GM23338 (cell line): ENCODE measurements around the gene LRIT2. TPM values are rescaled to one million over a fixed set of nuclear protein-coding genes. Genes with fewer than 3 reads are reported as not detected.

ENCODE experiments used
- ATAC-seq: fragments of 200-7000 bp; cut with Tn5 transposase; 3 replicates; pipeline ENCODE4 v1.9.1; 2020
- DNase-seq: peaks from one replicate; pipeline ENCODE4 v3.0.0-alpha.2; 2015; ENCODE audit warnings: low spot score
- H2AFZ ChIP-seq: fragments of 200-600 bp; sonication (generic); 2 replicates; pipeline ENCODE4 v1.8.0; 2016; ENCODE audit warnings: antibody characterized with exemption, mild to moderate bottlenecking, moderate library complexity
- H3F3A ChIP-seq: fragments of 200-600 bp; sonication (generic); replicated peaks from 2 replicates; pipeline ENCODE4 v1.8.0; 2017; ENCODE audit warnings: antibody characterized with exemption, mixed run types, low read depth
- H3K27ac ChIP-seq: fragments of 200-600 bp; sonication (generic); 2 replicates; pipeline ENCODE4 v1.6.1; 2016; ENCODE audit warnings: low read depth
- H3K27me3 ChIP-seq: fragments of 200-600 bp; sonication (generic); 2 replicates; pipeline ENCODE4 v1.8.0; 2016; ENCODE audit warnings: mild to moderate bottlenecking, mixed run types, moderate library complexity; ENCODE audit not compliant: insufficient read depth
- H3K36me3 ChIP-seq: fragments of 200-600 bp; sonication (generic); 2 replicates; pipeline ENCODE4 v1.8.0; 2016; ENCODE audit warnings: mild to moderate bottlenecking; ENCODE audit not compliant: insufficient read depth
- H3K4me1 ChIP-seq: fragments of 200-600 bp; sonication (generic); 2 replicates; pipeline ENCODE4 v1.8.0; 2016; ENCODE audit warnings: mild to moderate bottlenecking, moderate library complexity; ENCODE audit not compliant: insufficient read depth
- H3K4me2 ChIP-seq: fragments of 200-600 bp; sonication (generic); 2 replicates; pipeline ENCODE4 v1.7.1; 2017; ENCODE audit warnings: mixed run types
- H3K4me3 ChIP-seq: fragments of 200-600 bp; sonication (generic); 2 replicates; pipeline ENCODE4 v1.6.1; 2016; ENCODE audit warnings: mixed run types
- H3K79me2 ChIP-seq: fragments of 200-600 bp; sonication (generic); replicated peaks from 2 replicates; pipeline ENCODE4 v1.8.0; 2017; ENCODE audit warnings: mild to moderate bottlenecking; ENCODE audit not compliant: insufficient read depth
- H3K9me2 ChIP-seq: fragments of 200-600 bp; sonication (generic); 2 replicates; pipeline ENCODE4 v1.8.0; 2017; ENCODE audit not compliant: insufficient read depth
- H4K20me1 ChIP-seq: fragments of 200-600 bp; sonication (generic); replicated peaks from 2 replicates; pipeline ENCODE4 v1.8.0; 2017; ENCODE audit warnings: mild to moderate bottlenecking; ENCODE audit not compliant: insufficient read depth
- H3K27ac Mint-ChIP-seq: 2 replicates; pipeline ENCODE4 v1.8.0; 2020; ENCODE audit warnings: inconsistent platforms, mild to moderate bottlenecking, moderate library complexity, mixed read lengths
- H3K27me3 Mint-ChIP-seq: 3 replicates; pipeline ENCODE4 v1.8.0; 2022; ENCODE audit warnings: low read depth, mild to moderate bottlenecking, moderate library complexity, mixed read lengths, inconsistent platforms; ENCODE audit not compliant: insufficient read depth, poor library complexity
- H3K36me3 Mint-ChIP-seq: 3 replicates; pipeline ENCODE4 v1.8.0; 2021; ENCODE audit warnings: low read depth, mild to moderate bottlenecking, inconsistent platforms, moderate library complexity, mixed read lengths
- H3K4me1 Mint-ChIP-seq: 3 replicates; pipeline ENCODE4 v1.8.0; 2020; ENCODE audit warnings: mild to moderate bottlenecking, inconsistent platforms, mixed read lengths
- H3K4me3 Mint-ChIP-seq: 3 replicates; pipeline ENCODE4 v1.8.0; 2021; ENCODE audit warnings: moderate library complexity, mild to moderate bottlenecking, inconsistent platforms, mixed read lengths
- H3K9me3 Mint-ChIP-seq: 3 replicates; pipeline ENCODE4 v1.8.0; 2020; ENCODE audit warnings: moderate library complexity, mild to moderate bottlenecking, inconsistent platforms, mixed read lengths
- CREB1 ChIP-seq: fragments of 250-450 bp; sonication (Bioruptor Pico); IDR thresholded peaks from 2 replicates; pipeline ENCODE4 v1.5.0; 2020; ENCODE audit warnings: low read depth, mild to moderate bottlenecking, moderate library complexity
- EZH2 ChIP-seq: fragments of 200-600 bp; sonication (generic); IDR thresholded peaks from one replicate; pipeline ENCODE4 v1.8.0; 2017; ENCODE audit warnings: antibody characterized with exemption, mild to moderate bottlenecking, low read depth; ENCODE audit not compliant: unreplicated experiment
- JUNB ChIP-seq: IDR thresholded peaks from one replicate; pipeline ENCODE4 v1.6.1; 2016; ENCODE audit warnings: antibody characterized with exemption; ENCODE audit not compliant: unreplicated experiment
- STAT1 ChIP-seq: IDR thresholded peaks from one replicate; pipeline ENCODE4 v1.6.1; 2016; ENCODE audit warnings: antibody characterized with exemption; ENCODE audit not compliant: unreplicated experiment
- ZNF331 ChIP-seq: fragments of 250-450 bp; sonication (Bioruptor Pico); IDR thresholded peaks from 2 replicates; pipeline ENCODE4 v1.5.0; 2020; ENCODE audit warnings: low read depth, mild to moderate bottlenecking, moderate library complexity
- polyA plus RNA-seq: library from polyadenylated mRNA; unstranded; fragments of >200 nt; fragmentation: Nextera tagmentation; extraction: Ambion mirVana; gene quantifications from 2 replicates; pipeline ENCODE4 v1.2.1, GENCODE V29; 2016
- total RNA-seq: library from RNA; depleted of rRNA; stranded (reverse); fragments of >200 nt; shearing (Covaris generic); gene quantifications from 2 replicates; pipeline ENCODE4 v1.2.3, GENCODE V29; 2014
- TF ChIP-seq, protein P1 (sequence below), 2 experiments: fragments of 200-600 bp in 1 of 2; sonication (generic) in 1 of 2; conservative IDR thresholded peaks; 2 replicates each; pipeline versions ENCODE4 v1.5.1 to v1.6.1; 2016 to 2017; ENCODE audit warnings: antibody characterized with exemption in 2 of 2, low read depth in 2 of 2, mild to moderate bottlenecking in 2 of 2, moderate library complexity in 1 of 2
- TF ChIP-seq, protein P2 (sequence below): IDR thresholded peaks from one replicate; pipeline ENCODE4 v1.6.1; 2018; ENCODE audit warnings: antibody characterized with exemption; ENCODE audit not compliant: unreplicated experiment
- TF ChIP-seq, protein P3 (sequence below): fragments of 250-450 bp; sonication (Bioruptor Pico); IDR thresholded peaks from 2 replicates; pipeline ENCODE4 v1.5.0; 2020; ENCODE audit warnings: mild to moderate bottlenecking, moderate library complexity

The LRIT2 gene
- total and polyA plus RNA-seq, 2 experiments from 2014 or later = not detected

DNA sequence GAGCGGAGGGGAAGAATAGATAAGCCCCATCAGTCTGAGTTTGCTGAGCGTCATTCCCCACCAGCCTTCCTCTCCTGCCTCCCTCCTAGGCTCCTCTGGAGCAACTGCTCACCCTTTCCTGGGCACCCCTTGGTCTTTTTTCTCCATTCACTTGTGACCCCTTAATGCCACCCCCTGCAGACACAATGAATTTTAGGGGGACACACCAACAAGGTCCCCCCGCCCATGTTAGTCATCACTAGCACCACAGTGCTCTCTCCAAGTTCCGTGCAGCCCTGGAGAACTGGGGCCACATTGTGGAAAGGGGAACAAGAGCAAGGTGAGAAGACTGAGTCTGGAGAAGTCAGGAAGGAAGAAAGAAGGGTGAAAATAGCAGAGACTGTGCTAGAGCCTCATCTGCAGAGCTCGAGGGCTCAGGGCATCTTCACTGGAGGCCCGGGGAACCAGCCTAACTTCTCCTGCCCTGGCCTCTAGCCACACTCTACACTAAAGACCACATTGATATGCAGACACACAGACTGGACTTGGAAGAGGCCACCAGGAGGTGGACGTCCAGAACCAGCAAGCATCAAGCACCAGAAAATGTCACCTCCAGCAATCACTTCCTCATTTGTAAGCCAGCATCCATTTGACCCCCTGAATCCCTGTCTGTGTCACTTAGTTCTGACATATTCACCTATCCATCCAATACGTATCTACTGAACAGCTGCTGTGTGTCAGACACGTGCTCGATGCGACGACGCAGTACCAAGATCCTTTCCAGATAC lies 37.0 kb upstream of the LRIT2 start:
- Histone ChIP-seq H3K4me2 (no peak overlapping the region), H2AFZ (no peak overlapping the region), H3K79me2 (no peaks in the 10 kb centered on the region), H3K4me1 (no peaks in the 10 kb centered on the region; the same call in 1 of the 2 replicates), H3K9me2 (no peaks in the 10 kb centered on the region), H4K20me1 (no peaks in the 10 kb centered on the region), H3F3A (no peaks in the 10 kb centered on the region), H3K36me3 (no peaks in the 10 kb centered on the region), H3K27ac (no peak overlapping the region), H3K27me3 (no peaks in the 10 kb centered on the region), H3K4me3 (no peak overlapping the region)
- TF ChIP-seq ZNF331 (CRISPR knock-in tag) (no peak), JUNB (no peak)
- ATAC-seq = no peak
- Mint-ChIP-seq H3K27me3 (peaks cover 3% of the 10 kb centered on the region), H3K36me3 (no peaks in the 10 kb centered on the region), H3K4me3 (no peak overlapping the region), H3K4me1 (peaks cover 3% of the 10 kb centered on the region), H3K27ac (no peak overlapping the region), H3K9me3 (no peaks in the 10 kb centered on the region; the same call in 2 of the 3 replicates)
- DNase-seq = no peak

DNA sequence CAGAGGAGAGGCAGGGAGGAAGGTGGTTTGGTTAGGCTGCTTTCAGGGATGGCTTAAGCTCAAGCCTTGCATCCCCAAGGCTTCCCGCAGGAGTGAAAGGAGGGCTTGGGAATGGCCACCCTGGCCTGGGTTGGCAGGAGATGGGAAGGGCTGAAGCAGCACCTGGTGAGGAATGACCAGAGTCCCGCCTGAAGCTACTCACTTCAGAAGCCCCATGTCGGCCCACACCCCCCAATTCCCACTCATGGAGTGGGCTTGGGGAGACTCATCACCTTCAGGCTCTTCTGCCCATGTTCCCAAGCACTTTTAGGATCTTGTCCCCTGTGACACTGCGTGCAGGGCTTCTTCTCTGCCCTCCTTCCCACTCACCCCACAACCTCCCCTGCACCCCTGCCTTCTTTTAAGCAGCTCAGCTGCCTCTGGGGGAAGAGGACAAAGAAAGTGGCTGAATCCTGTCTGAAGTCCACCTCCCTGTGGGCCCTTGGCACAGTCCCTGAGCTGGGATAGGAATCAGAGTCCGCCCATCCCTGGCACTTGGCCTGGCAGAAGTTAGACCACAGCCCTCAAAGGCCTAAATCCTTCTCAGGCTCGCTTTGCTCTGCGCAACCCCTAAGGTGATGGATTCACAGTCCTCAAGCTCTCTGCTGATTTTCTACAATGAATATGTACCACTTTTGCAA lies 36.0 kb upstream of the LRIT2 start:
- Histone ChIP-seq H3K36me3 (no peaks in the 10 kb centered on the region), H3K27ac (no peak overlapping the region), H2AFZ (no peak overlapping the region), H3K4me1 (no peaks in the 10 kb centered on the region; the same call in 1 of the 2 replicates), H3K79me2 (no peaks in the 10 kb centered on the region), H3K4me2 (no peak overlapping the region), H3K4me3 (no peak overlapping the region), H4K20me1 (no peaks in the 10 kb centered on the region), H3K27me3 (peaks cover 6% of the 10 kb centered on the region), H3F3A (no peaks in the 10 kb centered on the region), H3K9me2 (no peaks in the 10 kb centered on the region)
- Mint-ChIP-seq H3K4me3 (no peak overlapping the region), H3K27me3 (peaks cover 13% of the 10 kb centered on the region), H3K9me3 (no peaks in the 10 kb centered on the region; the same call in 2 of the 3 replicates), H3K4me1 (peaks cover 3% of the 10 kb centered on the region), H3K27ac (no peak overlapping the region), H3K36me3 (no peaks in the 10 kb centered on the region)
- ATAC-seq (no peak), DNase-seq (no peak)
- TF ChIP-seq, protein P1, sequence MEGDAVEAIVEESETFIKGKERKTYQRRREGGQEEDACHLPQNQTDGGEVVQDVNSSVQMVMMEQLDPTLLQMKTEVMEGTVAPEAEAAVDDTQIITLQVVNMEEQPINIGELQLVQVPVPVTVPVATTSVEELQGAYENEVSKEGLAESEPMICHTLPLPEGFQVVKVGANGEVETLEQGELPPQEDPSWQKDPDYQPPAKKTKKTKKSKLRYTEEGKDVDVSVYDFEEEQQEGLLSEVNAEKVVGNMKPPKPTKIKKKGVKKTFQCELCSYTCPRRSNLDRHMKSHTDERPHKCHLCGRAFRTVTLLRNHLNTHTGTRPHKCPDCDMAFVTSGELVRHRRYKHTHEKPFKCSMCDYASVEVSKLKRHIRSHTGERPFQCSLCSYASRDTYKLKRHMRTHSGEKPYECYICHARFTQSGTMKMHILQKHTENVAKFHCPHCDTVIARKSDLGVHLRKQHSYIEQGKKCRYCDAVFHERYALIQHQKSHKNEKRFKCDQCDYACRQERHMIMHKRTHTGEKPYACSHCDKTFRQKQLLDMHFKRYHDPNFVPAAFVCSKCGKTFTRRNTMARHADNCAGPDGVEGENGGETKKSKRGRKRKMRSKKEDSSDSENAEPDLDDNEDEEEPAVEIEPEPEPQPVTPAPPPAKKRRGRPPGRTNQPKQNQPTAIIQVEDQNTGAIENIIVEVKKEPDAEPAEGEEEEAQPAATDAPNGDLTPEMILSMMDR (conservative IDR thresholded peaks at IDR 0.05; ENCODE audit: low read depth in 2 of 2) = no peak
- TF ChIP-seq, protein P2, sequence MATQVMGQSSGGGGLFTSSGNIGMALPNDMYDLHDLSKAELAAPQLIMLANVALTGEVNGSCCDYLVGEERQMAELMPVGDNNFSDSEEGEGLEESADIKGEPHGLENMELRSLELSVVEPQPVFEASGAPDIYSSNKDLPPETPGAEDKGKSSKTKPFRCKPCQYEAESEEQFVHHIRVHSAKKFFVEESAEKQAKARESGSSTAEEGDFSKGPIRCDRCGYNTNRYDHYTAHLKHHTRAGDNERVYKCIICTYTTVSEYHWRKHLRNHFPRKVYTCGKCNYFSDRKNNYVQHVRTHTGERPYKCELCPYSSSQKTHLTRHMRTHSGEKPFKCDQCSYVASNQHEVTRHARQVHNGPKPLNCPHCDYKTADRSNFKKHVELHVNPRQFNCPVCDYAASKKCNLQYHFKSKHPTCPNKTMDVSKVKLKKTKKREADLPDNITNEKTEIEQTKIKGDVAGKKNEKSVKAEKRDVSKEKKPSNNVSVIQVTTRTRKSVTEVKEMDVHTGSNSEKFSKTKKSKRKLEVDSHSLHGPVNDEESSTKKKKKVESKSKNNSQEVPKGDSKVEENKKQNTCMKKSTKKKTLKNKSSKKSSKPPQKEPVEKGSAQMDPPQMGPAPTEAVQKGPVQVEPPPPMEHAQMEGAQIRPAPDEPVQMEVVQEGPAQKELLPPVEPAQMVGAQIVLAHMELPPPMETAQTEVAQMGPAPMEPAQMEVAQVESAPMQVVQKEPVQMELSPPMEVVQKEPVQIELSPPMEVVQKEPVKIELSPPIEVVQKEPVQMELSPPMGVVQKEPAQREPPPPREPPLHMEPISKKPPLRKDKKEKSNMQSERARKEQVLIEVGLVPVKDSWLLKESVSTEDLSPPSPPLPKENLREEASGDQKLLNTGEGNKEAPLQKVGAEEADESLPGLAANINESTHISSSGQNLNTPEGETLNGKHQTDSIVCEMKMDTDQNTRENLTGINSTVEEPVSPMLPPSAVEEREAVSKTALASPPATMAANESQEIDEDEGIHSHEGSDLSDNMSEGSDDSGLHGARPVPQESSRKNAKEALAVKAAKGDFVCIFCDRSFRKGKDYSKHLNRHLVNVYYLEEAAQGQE = no peak
- TF ChIP-seq STAT1 = no peak
- TF ChIP-seq, protein P3, sequence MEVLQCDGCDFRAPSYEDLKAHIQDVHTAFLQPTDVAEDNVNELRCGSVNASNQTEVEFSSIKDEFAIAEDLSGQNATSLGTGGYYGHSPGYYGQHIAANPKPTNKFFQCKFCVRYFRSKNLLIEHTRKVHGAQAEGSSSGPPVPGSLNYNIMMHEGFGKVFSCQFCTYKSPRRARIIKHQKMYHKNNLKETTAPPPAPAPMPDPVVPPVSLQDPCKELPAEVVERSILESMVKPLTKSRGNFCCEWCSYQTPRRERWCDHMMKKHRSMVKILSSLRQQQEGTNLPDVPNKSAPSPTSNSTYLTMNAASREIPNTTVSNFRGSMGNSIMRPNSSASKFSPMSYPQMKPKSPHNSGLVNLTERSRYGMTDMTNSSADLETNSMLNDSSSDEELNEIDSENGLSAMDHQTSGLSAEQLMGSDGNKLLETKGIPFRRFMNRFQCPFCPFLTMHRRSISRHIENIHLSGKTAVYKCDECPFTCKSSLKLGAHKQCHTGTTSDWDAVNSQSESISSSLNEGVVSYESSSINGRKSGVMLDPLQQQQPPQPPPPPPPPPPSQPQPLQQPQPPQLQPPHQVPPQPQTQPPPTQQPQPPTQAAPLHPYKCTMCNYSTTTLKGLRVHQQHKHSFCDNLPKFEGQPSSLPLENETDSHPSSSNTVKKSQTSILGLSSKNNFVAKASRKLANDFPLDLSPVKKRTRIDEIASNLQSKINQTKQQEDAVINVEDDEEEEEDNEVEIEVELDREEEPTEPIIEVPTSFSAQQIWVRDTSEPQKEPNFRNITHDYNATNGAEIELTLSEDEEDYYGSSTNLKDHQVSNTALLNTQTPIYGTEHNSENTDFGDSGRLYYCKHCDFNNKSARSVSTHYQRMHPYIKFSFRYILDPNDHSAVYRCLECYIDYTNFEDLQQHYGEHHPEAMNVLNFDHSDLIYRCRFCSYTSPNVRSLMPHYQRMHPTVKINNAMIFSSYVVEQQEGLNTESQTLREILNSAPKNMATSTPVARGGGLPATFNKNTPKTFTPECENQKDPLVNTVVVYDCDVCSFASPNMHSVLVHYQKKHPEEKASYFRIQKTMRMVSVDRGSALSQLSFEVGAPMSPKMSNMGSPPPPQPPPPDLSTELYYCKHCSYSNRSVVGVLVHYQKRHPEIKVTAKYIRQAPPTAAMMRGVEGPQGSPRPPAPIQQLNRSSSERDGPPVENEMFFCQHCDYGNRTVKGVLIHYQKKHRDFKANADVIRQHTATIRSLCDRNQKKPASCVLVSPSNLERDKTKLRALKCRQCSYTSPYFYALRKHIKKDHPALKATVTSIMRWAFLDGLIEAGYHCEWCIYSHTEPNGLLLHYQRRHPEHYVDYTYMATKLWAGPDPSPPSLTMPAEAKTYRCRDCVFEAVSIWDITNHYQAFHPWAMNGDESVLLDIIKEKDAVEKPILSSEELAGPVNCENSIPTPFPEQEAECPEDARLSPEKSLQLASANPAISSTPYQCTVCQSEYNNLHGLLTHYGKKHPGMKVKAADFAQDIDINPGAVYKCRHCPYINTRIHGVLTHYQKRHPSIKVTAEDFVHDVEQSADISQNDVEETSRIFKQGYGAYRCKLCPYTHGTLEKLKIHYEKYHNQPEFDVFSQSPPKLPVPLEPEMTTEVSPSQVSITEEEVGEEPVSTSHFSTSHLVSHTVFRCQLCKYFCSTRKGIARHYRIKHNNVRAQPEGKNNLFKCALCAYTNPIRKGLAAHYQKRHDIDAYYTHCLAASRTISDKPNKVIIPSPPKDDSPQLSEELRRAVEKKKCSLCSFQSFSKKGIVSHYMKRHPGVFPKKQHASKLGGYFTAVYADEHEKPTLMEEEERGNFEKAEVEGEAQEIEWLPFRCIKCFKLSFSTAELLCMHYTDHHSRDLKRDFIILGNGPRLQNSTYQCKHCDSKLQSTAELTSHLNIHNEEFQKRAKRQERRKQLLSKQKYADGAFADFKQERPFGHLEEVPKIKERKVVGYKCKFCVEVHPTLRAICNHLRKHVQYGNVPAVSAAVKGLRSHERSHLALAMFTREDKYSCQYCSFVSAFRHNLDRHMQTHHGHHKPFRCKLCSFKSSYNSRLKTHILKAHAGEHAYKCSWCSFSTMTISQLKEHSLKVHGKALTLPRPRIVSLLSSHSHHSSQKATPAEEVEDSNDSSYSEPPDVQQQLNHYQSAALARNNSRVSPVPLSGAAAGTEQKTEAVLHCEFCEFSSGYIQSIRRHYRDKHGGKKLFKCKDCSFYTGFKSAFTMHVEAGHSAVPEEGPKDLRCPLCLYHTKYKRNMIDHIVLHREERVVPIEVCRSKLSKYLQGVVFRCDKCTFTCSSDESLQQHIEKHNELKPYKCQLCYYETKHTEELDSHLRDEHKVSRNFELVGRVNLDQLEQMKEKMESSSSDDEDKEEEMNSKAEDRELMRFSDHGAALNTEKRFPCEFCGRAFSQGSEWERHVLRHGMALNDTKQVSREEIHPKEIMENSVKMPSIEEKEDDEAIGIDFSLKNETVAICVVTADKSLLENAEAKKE (CRISPR knock-in tag) = no peak
- TF ChIP-seq JUNB = no peak
- TF ChIP-seq EZH2 = no peak
- no peak for TF ChIP-seq CREB1 (CRISPR knock-in tag)
